Natural killer cell (primary cell): ENCODE results near the gene CDC42SE2. TPM values are rescaled to one million over a fixed set of nuclear protein-coding genes. Genes with fewer than 3 reads are reported as not detected.
A peak's percentile ranks its signal among the peaks of the same experiment; 100 is the strongest.

Source experiments
- ATAC-seq, 3 donors: fragments of 150-1000 bp in 2 of 3; fragments of 200-7000 bp in 1 of 3; cut with Tn5 transposase; 1 replicate in 1 of 3; 2 replicates in 2 of 3; pipeline ENCODE4 v1.10.0; 2021; ENCODE audit warnings: mild to moderate bottlenecking in 2 of 3, moderate library complexity in 2 of 3
- DNase-seq, 2 donors: peaks; one replicate each; pipeline versions ENCODE4 v3.0.0 to v3.0.0-alpha.2; 2013 to 2021; ENCODE audit warnings: mixed read lengths in 1 of 2
- H3K27ac ChIP-seq: one replicate; pipeline ENCODE4 v1.5.1; 2013; ENCODE audit warnings: mild to moderate bottlenecking, low read length
- H3K27me3 ChIP-seq: one replicate; pipeline ENCODE4 v1.6.1; 2013; ENCODE audit warnings: low read length; ENCODE audit not compliant: control insufficient read depth, insufficient read depth
- H3K36me3 ChIP-seq: one replicate; pipeline ENCODE4 v1.6.1; 2013; ENCODE audit warnings: low read length; ENCODE audit not compliant: control insufficient read depth, insufficient read depth
- H3K4me1 ChIP-seq: one replicate; pipeline ENCODE4 v1.6.1; 2013; ENCODE audit warnings: low read length; ENCODE audit not compliant: control insufficient read depth, insufficient read depth
- H3K4me3 ChIP-seq: one replicate; pipeline ENCODE4 v1.5.1; 2013; ENCODE audit warnings: low read length
- H3K9me3 ChIP-seq: one replicate; pipeline ENCODE4 v1.6.1; 2013; ENCODE audit warnings: low read length; ENCODE audit not compliant: control insufficient read depth, insufficient read depth
- H3K27ac Mint-ChIP-seq, 2 donors: one replicate each; pipeline ENCODE4 v1.8.0; 2022; ENCODE audit warnings: mild to moderate bottlenecking in 2 of 2, mixed read lengths in 2 of 2, moderate library complexity in 1 of 2
- H3K27me3 Mint-ChIP-seq, 2 donors: one replicate each; pipeline ENCODE4 v1.8.0; 2022; ENCODE audit warnings: low read depth in 2 of 2, mixed read lengths in 2 of 2
- H3K36me3 Mint-ChIP-seq: one replicate; pipeline ENCODE4 v1.8.0; 2022; ENCODE audit warnings: mixed read lengths
- H3K4me1 Mint-ChIP-seq, 2 donors: one replicate each; pipeline ENCODE4 v1.8.0; 2022; ENCODE audit warnings: mixed read lengths in 2 of 2
- H3K4me3 Mint-ChIP-seq: one replicate; pipeline ENCODE4 v1.8.0; 2022; ENCODE audit warnings: mild to moderate bottlenecking, moderate library complexity, mixed read lengths
- H3K9me3 Mint-ChIP-seq, 2 donors: one replicate each; pipeline ENCODE4 v1.8.0; 2022; ENCODE audit warnings: mixed read lengths in 2 of 2
- CTCF ChIP-seq: fragments of 200-600 bp; IDR thresholded peaks from one replicate; pipeline ENCODE4 v1.8.0; 2022; ENCODE audit warnings: antibody characterized with exemption
- WGBS: methylation state at CpG from one replicate; pipeline ENCODE4 v1.1.7; 2013; ENCODE audit warnings: missing lambda C conversion rate; ENCODE audit not compliant: insufficient coverage; 5-methylcytosine and 5-hydroxymethylcytosine counted together
- intact Hi-C: fragments of 100-400 bp; cut with micrococcal nuclease; formaldehyde crosslinking; loops from one replicate; pipeline ENCODE4 v1.14.2; 2022
- total RNA-seq, 4 donors: library from RNA; stranded (reverse); fragments of 120-200 nt in 1 of 4; gene quantifications; one replicate each; pipeline versions ENCODE4 v1.2.3 to v1.2.4, GENCODE V29; 2013 to 2022

Gene CDC42SE2
- total RNA-seq, 3 donors from 2014 or later (not counting 1 experiment from before 2014, with no cell fraction given): 140 to 183 (median 166) TPM

- peak overlapping the region; percentile 42 for H3K4me3 ChIP-seq
- H3K4me1 ChIP-seq: peaks cover 54% of the 10 kb centered on the region
Observed at GRCh38 chr5:131281868-131282234, 18.0 kb downstream of the CDC42SE2 start.

DNA sequence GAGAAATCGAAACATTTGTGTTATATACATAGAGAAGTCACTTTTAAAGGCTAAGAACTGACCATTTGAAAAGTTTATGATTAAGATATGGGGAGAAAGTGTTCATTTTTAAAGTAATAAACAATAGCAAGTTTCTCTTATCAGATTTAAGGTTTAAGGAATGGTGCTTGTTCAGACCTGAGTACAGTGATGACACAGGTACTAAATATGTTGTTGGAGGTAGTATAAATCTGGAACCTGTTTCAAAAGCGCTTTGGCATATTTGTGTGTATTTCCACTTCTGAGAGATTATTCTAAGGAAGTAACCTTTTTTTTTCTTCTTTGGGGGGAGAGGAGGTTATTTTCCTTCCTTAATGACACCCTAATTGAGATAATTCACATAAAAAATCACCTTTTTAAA is 18.4 kb downstream of the CDC42SE2 start:
- Mint-ChIP-seq H3K27ac (peak overlapping the region; percentile 82 to 93), H3K9me3 (no peaks in the 10 kb centered on the region), H3K4me3 (peak overlapping the region; percentile 81), H3K4me1 (peaks cover 78 to 84% of the 10 kb centered on the region in 2 donors), H3K27me3 (no peaks in the 10 kb centered on the region), H3K36me3 (no peaks in the 10 kb centered on the region)
- Histone ChIP-seq H3K27me3 (no peaks in the 10 kb centered on the region), H3K9me3 (no peaks in the 10 kb centered on the region), H3K27ac (peak overlapping the region; percentile 89), H3K4me1 (peaks cover 56% of the 10 kb centered on the region), H3K4me3 (peak overlapping the region; percentile 42), H3K36me3 (peaks cover 7% of the 10 kb centered on the region)
- intact Hi-C loops: loop anchor here (5.0 to 10.0 kb wide), 2 partner anchors 45 to 823 kb away; no protein-coding TSS in a partner anchor
- no peak for ATAC-seq
- DNase-seq: peak in 1 of 2 donors; percentile 30
- no peak for TF ChIP-seq CTCF
- WGBS: no CpG with 5 or more reads among the region's 2 CpGs

More at GRCh38 chr5:131281868-131282234, 18.0 kb downstream of the CDC42SE2 start:
- no peaks in the 10 kb centered on the region for H3K9me3 ChIP-seq
- Mint-ChIP-seq H3K4me3 (peak overlapping the region; percentile 81), H3K27ac (peak overlapping the region; percentile 82 to 93), H3K36me3 (no peaks in the 10 kb centered on the region), H3K9me3 (no peaks in the 10 kb centered on the region), H3K4me1 (peaks cover 78 to 82% of the 10 kb centered on the region in 2 donors), H3K27me3 (no peaks in the 10 kb centered on the region)
- WGBS: 70% methylated on average over 1 of the region's 2 CpGs
- peaks cover 5% of the 10 kb centered on the region for H3K36me3 ChIP-seq
- intact Hi-C loops: loop anchor here (1.0 to 10.0 kb wide), 7 partner anchors 7 to 823 kb away; no protein-coding TSS in a partner anchor
- no peak for ATAC-seq
- H3K27me3 ChIP-seq: no peaks in the 10 kb centered on the region
- H3K27ac ChIP-seq: peak overlapping the region; percentile 89
- no peak for TF ChIP-seq CTCF
- DNase-seq: no peak

GRCh38 chr5:131285703-131286399 is 22.0 kb downstream of the CDC42SE2 start:
- ATAC-seq: no peak
- peak overlapping the region; percentile 78 to 93 for H3K27ac Mint-ChIP-seq
- H3K27me3 Mint-ChIP-seq: no peaks in the 10 kb centered on the region
- Histone ChIP-seq H3K27ac (peak overlapping the region; percentile 14), H3K4me1 (peaks cover 66% of the 10 kb centered on the region), H3K27me3 (no peaks in the 10 kb centered on the region), H3K4me3 (no peak overlapping the region), H3K9me3 (no peaks in the 10 kb centered on the region), H3K36me3 (peaks cover 13% of the 10 kb centered on the region)
- H3K4me1 Mint-ChIP-seq: peaks cover 65 to 73% of the 10 kb centered on the region in 2 donors
- TF ChIP-seq CTCF: no peak
- peak overlapping the region; percentile 45 for H3K4me3 Mint-ChIP-seq
- no CpG with 5 or more reads among the region's 1 CpG for WGBS
- intact Hi-C loops: loop anchor here (10.0 kb wide), 1 partner anchor 819 kb away; no protein-coding TSS in a partner anchor
- no peaks in the 10 kb centered on the region for H3K36me3 Mint-ChIP-seq
- H3K9me3 Mint-ChIP-seq: no peaks in the 10 kb centered on the region
- DNase-seq: peak in 1 of 2 donors; percentile 30
